Lower leg skin (tissue), 4 donors: ENCODE data around the gene FER1L5. TPM values are rescaled to one million over a fixed set of nuclear protein-coding genes. Genes with fewer than 3 reads are reported as not detected.

Experiments used
- DNase-seq, 2 donors: peaks; one replicate each; pipeline ENCODE4 v3.0.0-alpha.2; 2019; ENCODE audit warnings: low spot score in 2 of 2
- H3K4me3 ChIP-seq: fragments of 200-600 bp; sonication (generic); 2 replicates; pipeline ENCODE4 v1.5.1; 2017; ENCODE audit warnings: mild to moderate bottlenecking, low read depth; ENCODE audit not compliant: poor library complexity, severe bottlenecking
- CTCF ChIP-seq, 3 donors: fragments of 450-650 bp; IDR thresholded peaks; one replicate each; pipeline ENCODE4 v1.5.1; 2016; ENCODE audit warnings: antibody characterized with exemption in 3 of 3, mild to moderate bottlenecking in 3 of 3, moderate library complexity in 2 of 3
- POLR2A ChIP-seq, 2 donors: fragments of 450-650 bp; IDR thresholded peaks; one replicate each; pipeline ENCODE4 v1.6.1; 2016 to 2017; ENCODE audit warnings: antibody characterized with exemption in 2 of 2, mild to moderate bottlenecking in 1 of 2, moderate library complexity in 1 of 2
- WGBS, 2 donors: methylation state at CpG; one replicate each; pipeline ENCODE4 v1.1.5; 2018; 5-methylcytosine and 5-hydroxymethylcytosine counted together
- intact Hi-C: fragments of 100-400 bp; cut with DNase I; formaldehyde crosslinking; loops from one replicate; pipeline ENCODE4 v1.15.0; 2023; ENCODE audit warnings: low total_unique reads
- total RNA-seq, 4 donors: library from RNA; depleted of rRNA; stranded (reverse); fragments of >200 nt; gene quantifications; one replicate each; pipeline ENCODE4 v1.1.0, GENCODE V29; 2016

FER1L5 gene
- total RNA-seq, 4 donors from 2014 or later = not detected

DNA sequence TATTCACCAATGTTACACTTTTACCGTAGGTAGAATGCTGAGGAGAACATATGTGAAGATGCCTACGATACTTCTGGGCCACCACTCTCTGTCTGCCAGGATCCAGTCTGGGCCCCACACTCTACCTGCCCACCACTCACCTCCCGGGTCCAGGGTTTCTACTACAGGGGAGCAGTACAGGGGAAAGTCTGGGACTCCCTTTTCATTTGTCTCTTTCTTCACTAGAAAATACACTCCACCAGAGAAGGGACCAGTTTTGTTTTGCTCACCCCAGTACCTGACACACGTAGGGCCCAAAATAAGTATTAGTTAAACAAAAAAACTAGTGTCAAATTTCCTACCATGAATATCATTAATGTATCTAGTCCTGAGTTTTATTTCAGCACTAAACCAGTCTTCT, 25.6 kb upstream of the FER1L5 start:
- H3K4me3 ChIP-seq = no peak overlapping the region
- DNase-seq = no peak
- WGBS, 2 donors = 85 to 93% methylated on average over 4 of the region's 4 CpGs
- intact Hi-C loops = no loop called here
- TF ChIP-seq POLR2A (IDR thresholded peaks at IDR 0.05) (no peak), CTCF (IDR thresholded peaks at IDR 0.05) (no peak)

- intact Hi-C loops = no loop called here
Measured at GRCh38 chr2:96618596-96619283, 23.8 kb upstream of the FER1L5 start.

GRCh38 chr2:96622544-96622943, 20.0 kb upstream of the FER1L5 start:
- intact Hi-C loops = loop anchor here (10.0 kb wide), 1 partner anchor 342 kb away; no protein-coding TSS in a partner anchor
- H3K4me3 ChIP-seq = no peak overlapping the region
- WGBS, 2 donors = 91 to 97% methylated on average over 3 of the region's 3 CpGs
- TF ChIP-seq POLR2A (IDR thresholded peaks at IDR 0.05) (no peak), CTCF (IDR thresholded peaks at IDR 0.05) (no peak)
- no peak for DNase-seq

More at GRCh38 chr2:96618596-96619283, 23.8 kb upstream of the FER1L5 start:
- WGBS, 2 donors = 72 to 85% methylated on average over 8 of the region's 8 CpGs
- H3K4me3 ChIP-seq = no peak overlapping the region
- no peak for DNase-seq
- TF ChIP-seq POLR2A (IDR thresholded peaks at IDR 0.05) (no peak), CTCF (IDR thresholded peaks at IDR 0.05) (no peak)

DNA sequence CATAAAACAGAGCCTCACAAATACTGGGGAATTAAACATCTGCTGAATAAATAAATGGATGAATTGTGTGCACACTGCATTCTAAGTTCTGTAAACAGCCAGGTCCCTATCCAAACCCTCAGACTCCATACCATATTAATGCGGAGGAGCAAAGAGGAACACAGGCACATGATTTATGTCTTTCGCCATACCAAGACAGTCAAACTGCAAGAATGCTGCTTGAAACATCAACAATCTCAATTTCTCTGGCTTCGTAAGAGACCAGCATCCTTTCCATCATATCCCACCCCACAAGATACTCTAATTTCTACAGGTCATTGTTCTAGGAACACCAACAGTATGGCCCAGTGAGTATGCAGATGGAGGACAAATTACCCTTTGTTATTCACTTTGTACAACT, 19.4 kb upstream of the FER1L5 start:
- WGBS, 2 donors = 89% methylated on average over 3 of the region's 3 CpGs
- intact Hi-C loops = loop anchor here (10.0 kb wide), 1 partner anchor 342 kb away; no protein-coding TSS in a partner anchor
- H3K4me3 ChIP-seq = no peak overlapping the region
- DNase-seq = no peak
- TF ChIP-seq CTCF (IDR thresholded peaks at IDR 0.05) = no peak
- no peak for TF ChIP-seq POLR2A (IDR thresholded peaks at IDR 0.05)

- H3K4me3 ChIP-seq = no peak overlapping the region
- WGBS, 2 donors = 18 to 20% methylated on average over 5 of the region's 5 CpGs
- TF ChIP-seq CTCF (IDR thresholded peaks at IDR 0.05) (no peak), POLR2A (IDR thresholded peaks at IDR 0.05) (no peak)
- intact Hi-C loops = loop anchor here (10.0 kb wide), 1 partner anchor 339 kb away; no protein-coding TSS in a partner anchor
- no peak for DNase-seq
Measured at GRCh38 chr2:96625571-96626552, 16.7 kb upstream of the FER1L5 start.
